HG03460 (cell line): ENCODE data around the gene PKDCC.

ENCODE experiments used
- ATAC-seq: cut with Tn5 transposase; IDR thresholded peaks from one replicate; pipeline ENCODE4 v1.9.1; 2021; ENCODE audit not compliant: unreplicated experiment

Gene PKDCC

GRCh38 chr2:42104621-42105020, 56.8 kb downstream of the PKDCC start:
- ATAC-seq: no peak

- peak; percentile 38 for ATAC-seq
These were observed 57.8 kb downstream of the PKDCC start for GRCh38 chr2:42105330-42106256.

GRCh38 chr2:42106257-42106816, 58.5 kb downstream of the PKDCC start:
- ATAC-seq: no peak

GRCh38 chr2:42107249-42108042, 59.6 kb downstream of the PKDCC start:
- no peak for ATAC-seq
